8988T (cell line): ENCODE results near the gene AGAP1.

Source experiments
- DNase-seq: peaks from one replicate; pipeline ENCODE4 v3.0.0; 2011

AGAP1 gene

DNA sequence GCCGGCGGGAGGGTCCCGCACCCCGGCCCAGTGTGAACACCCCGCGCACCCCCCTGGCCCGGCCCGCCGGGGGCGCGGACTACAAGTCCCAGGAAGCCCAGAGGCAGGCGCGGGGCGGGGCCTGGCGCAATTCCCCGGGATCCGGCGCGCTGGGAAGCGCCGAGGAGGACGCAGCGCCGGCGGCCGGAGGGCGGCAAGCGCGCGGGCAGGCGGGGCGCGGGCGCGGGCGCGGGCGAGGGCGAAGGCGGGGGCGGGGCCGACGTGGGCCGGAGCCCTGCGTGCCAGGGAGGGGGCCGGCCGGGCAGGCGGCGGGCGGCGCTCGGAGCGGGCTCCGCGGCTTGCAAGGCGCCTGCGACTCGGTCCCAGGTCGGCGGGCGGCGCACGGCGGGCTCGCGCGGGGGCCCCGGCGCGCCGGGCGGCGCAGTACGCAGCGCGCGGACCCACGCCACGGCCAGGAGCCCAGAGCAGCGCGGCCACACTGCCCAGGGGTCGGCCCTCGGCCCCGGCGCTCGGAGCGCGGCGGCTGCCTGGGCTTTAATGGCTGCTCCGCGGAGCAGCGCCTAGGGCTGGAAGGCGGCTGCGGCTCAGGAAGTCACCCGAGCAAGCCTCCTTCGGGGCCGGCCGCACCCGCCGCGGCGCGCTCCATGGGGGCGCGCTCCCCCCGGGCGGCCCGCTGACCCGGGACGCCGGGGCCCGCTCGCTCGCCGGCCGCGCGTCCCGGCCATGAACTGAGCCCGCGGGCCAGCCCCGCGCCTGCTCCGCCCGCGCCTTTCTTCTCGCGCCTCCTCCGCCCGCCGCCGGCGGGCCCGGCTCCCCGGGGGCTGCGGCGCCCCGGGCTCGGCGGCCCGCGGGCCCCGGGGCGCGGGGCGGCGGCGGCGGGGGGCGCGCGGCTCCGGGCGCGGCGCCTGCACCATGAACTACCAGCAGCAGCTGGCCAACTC lies at the start of gene AGAP1:
Gene AGAP1 (plus strand): TSS at position 269 of the 941 bp plus-strand sequence.
- peak; percentile 97 for DNase-seq

DNA sequence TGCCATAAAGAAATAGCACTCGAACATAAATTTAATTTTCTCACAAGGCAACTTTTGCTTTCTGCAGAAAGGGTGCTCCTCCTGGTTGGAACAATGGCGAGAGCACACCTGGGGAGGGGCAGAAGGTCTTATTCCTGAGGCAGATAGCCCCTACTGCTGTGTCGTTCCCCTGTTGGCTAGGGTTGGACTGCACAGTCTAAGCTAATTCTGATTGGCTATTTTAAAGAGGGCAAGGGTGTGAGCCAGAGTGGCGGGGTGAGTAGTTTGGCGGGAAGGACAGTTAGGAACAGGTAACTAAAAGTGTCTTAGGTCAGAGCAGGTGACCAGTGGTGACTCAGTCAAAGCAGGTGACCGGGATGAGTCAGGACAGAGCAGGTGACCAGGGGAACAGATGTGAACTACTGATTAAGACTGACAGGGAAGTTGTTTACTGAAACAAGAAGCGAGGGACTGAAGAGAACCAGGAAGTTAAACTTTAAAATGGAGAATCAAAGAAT lies 49.7 kb upstream of the AGAP1 start:
- DNase-seq: no peak

DNA sequence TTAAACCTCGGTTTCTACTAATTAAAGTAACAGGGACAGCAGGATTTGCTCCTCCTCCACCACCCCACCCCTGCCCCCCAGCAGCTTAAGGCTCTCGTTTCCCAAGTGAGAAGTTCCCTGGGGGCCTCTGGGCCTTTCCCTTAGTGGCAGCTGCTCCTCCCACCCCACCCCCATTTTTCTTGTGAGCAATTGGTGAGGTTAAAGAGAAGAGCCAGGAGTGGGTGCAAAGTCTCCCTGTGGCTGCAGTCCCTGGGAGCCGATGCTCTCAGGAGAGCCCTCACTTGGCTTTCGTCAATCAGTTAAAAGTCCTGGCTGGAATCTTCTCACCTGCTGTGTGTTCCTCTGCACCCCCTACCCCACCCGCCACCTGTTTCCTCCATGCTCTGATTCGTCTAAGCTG lies 48.7 kb upstream of the AGAP1 start:
- no peak for DNase-seq

DNA sequence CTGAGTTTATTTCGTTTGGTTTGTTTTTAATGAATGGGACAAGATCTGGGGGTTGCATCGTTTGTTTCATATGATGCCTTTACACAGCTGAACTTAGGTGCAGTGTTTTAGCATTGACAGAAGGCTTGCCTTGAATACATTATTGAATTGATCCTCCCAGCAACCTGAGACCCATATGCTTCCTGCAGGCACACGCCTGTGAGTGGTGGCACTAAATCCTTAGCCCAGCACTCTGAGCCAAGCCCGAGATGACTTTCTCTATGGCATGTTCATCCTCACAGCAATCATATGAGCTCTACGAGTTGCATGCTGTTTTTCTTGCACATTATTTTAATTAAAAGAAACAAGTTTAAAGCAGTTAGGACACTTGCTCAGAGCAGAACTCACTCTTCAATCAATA lies 47.8 kb upstream of the AGAP1 start:
- no peak for DNase-seq

DNA sequence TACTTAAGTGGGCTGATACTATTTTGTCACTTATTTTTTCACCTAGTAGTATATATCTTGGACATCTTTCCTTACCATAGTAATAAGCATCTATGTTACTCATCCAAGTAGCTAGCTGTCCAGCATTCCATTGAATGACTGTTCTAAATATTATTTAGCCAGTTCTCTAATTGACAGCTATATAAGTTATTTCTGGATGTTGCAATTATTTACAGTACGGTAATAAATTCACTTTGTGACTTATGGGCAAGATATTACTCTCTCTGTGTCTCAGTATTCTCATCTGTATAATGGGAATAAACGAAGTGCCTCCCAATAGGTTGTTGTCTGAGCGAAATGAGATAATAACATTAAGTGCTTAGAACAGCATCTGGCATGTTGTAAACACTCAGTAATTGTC lies 46.6 kb upstream of the AGAP1 start:
- DNase-seq: no peak

DNA sequence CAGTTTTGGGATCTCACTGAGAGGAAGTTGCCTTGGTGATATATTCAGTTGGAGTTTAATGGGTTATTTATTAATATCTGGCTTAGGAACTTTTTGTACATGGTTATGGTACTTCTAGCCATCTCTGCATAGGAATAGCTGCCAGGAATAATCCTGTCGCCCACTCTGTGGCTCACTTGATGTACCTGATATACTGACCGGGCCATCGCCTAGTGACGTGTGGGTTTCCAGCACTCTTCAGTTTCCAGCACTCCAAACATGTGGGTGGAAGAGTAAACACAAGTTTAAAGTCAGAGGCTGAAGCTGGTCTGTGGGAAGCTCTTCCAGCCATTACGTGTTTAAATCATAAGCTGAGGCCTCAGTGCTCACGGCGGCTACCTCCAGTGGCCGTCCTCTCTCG lies 44.3 kb upstream of the AGAP1 start:
- no peak for DNase-seq

DNA sequence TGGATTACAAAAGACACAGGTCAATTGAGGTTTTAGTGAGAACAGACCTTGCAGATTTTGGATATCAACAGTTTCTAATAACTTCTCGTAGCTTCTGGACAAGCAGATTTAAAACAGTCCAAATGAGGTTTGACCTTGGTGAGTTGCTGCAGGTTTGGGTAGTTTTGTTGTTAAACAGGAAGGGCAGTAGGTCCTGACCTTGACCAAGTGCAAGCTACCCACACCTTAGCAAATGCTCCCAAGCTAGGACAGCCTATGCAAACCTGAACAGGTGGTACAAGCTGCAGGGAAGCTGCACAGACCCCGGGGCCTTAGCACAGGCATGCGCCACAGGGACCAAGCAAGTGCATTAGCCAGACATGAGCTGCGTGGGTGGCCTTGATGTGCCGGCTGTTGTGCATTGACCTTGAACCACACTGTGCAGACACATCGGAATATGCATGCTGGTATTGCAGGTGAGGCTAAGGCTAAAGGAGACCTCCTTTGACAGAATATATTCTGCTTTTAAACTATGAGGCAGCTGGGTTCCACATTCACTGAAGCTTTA lies 40.2 kb upstream of the AGAP1 start:
- DNase-seq: no peak

DNA sequence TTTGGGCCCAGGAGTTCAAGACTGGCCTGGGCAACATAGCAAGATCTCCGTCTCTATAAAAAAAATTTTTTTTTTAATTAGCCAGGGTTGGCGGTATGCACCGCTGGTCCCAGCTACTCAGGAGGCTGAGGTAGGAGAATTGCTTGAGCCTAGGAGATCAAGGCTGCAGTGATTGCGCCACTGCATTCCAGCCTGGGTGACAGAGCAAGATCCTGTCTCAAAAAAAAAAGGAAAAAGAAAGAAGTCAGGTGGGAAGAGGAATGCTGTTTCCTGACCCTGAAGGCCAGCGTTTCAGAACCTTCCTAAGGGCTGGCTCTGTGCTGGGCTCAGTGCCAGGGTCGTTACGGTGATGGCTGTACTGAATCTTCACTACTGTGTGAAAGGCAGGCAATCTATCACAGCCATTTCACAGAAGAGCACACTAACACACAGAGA lies 35.0 kb upstream of the AGAP1 start:
- no peak for DNase-seq

DNA sequence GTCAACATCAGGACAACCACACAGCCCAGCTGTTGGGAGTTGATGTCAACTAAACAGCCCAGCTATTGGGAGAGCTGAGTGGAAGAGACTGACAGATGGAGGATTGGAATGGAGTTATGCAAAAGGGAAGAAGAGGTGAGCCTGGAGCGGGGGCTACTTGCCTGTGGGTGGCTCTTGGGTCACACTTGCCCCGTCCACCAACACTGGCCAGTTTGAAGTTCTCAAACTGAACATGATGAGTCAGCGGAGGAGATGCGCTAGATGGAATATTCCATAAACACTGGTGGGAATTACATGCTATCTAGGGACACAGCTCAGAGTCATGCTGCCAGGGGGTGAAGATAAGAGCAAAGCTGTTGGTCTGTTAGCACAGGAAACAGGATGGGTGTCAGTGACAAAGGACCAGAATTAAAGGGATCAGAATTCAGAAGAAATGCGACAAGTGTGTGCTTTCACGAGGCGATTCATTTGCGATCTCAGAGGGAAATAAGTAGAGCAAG lies 33.2 kb upstream of the AGAP1 start:
- DNase-seq: no peak

DNA sequence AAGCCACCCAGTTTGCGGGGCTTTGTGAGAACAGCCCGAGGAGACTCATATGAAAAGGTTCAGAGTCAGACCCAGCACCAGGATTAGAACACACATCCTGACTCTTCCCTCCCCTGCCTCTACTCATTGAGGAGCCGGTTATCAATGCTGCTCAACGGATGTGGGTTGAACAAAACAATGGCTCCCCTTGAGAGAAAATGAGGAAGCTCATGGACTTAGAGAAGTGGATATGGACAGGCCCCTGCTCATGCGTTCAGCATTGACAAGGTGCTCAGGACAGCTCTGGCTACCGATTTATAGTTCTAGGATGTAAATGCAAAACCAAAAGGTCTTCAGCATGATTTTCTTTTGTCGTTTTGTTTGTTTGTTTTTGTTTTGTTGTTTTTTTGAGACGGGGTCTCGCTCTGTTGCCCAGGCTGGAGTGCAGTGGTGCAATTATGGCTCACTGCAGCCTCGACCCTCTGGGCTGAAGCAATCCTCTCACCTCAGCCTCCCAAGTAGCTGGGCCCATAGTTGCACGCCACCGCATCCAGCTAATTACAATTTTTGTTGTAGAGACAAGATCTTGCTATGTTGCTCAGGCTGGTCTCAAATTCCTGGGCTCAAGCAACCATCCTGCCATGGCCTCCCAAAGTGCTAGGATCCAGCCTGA lies 32.0 kb upstream of the AGAP1 start:
- DNase-seq: no peak

DNA sequence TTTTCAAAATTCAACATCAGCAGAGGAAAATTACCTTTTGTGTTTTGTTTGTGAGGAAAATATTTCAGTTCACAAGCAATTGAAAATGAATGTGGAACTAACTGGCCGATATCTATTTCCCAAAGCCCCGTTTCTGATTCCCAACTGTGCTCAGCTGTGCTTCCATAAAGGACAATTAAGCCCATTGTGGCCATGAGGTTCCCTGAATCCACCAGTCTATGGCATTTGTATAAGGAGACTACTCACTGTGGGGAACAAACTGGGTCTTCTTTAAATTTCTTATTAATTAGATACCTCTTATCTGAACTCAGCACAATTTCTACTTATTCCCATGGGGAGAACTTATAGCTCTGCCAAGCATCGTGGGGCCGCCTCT lies 31.4 kb upstream of the AGAP1 start:
- DNase-seq: no peak

DNA sequence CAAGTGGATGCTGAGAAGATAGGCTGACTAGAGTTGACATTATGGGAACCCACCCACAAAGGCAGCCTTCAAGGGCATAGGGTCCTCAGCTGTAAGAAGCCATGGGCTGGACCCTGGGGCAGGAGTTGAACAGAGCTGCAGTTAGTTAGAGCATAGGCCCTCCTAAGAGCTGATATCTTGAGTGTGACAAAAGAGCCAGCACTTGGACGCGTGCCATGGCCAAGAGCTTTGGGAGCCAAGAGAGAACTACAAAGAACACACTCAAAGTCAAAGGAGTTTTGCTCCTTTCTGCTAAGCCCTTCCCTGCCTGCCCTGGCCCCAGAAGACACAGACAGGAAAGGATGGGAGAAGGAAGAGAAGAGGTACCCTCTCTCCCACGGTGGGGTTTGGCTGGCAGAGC lies 29.9 kb upstream of the AGAP1 start:
- DNase-seq: no peak

DNA sequence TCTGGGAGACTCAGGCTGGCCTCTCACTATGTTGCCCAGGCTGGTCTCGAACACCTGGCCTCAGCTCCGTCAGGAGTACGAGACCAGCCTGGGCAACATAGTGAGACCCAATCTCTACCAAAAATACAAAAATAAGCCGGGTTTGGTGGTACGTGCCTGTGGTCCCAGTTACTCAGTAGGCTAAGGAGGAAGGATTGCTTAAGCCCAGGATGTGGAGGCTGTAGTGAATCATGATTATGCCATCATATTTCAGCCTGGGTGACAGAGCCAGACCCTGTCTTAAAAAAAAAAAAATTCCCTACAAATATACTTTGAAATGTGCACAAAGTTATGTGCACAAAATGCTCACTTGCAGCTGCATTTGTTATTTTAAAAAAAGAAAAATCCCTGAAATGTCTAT lies 26.3 kb upstream of the AGAP1 start:
- no peak for DNase-seq

DNA sequence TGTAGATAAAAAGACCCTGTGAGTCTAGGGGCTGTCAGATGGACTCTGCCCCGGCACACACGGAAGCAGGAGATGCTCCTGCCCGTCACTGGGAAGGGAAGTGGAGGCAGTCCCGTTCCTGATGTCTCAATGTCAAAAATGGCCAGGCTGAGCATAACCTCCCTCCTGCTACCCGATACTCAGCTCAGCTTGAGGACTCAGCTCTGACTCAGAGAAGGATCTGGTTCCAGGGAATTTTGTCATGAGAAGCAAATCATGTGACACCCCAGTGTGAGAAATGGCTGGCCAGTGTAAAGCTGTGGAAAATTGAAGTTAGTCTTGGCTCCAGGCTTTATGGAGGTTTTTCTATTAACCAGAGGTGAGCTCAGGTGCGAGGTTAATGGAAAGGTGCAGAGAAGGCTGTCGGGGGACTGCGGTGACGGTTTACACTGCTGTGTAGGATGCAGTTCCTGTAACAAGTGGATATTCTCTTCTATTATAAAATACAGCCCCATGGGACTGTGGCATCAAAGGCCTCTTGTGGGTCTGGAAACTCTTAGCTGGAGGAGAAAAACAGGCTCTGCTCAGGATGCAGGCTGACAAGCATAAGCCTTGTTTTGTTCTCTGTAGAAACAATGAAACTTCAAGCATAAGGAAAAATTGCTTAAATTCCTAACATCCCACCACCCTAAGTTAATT lies 24.7 kb upstream of the AGAP1 start:
- peak; percentile 61 for DNase-seq

DNA sequence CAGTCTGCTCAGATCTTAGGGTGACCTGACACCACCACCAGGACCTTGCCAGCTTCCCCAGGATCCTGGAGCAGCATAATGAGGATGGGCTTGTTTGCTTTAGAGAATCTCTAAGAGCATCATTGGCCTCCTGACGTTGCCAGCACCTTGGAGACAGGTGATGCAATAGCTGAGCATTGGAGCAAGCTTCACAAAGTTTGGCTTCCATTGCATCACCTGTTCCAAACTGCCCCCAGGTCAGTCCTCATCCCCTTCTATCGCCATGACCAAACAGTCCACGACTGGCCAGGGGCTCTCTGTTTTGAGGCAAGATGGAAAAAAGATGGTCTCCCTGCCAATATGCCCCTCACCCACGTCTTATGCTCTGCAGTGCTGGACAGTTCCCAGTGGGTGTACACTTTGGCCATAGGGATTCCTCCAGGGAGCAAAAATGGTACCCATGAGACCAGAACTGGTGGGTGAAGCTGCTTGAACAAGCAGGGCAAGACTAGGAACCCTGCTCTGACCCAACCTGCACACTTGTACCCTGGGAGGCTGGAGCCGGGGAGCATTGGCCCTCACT lies 22.6 kb upstream of the AGAP1 start:
- DNase-seq: no peak

DNA sequence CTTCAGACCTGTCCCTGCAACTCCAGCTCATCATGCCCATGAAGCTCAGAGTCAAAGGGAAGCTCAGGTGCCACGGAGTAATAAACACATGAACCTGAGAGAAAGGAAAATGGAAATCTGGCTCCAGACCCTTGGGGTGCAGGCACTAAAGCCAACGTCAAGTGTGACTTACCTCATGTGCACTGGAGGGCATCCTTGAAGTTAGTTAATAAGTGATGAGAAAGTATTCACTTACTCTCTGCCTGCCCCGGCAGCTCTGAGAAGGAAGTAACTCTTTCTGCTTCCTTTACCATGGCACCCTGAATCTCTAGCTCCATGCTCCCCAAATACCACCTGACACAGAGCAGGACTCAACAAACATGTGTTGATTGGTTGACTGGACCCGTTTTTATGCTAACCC lies 21.4 kb upstream of the AGAP1 start:
- no peak for DNase-seq

DNA sequence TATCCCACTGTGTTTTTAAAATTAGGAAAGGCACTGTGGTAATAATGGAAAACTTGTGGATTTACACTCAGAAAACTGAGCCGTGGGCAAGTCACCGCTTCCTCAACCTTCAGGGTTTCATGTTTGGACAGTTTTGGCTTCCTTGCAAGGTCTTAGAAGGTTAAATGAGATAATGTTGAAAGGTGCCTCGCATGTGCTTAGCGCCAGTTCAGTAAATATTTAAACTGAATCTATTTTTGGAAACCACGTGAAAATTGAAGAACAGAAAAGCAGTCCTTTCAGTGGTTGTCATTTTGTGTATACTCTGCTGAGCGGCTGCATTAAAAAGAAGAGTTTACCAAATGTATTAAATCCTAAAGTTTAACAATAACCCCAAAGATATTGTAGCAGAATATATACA lies 15.2 kb upstream of the AGAP1 start:
- no peak for DNase-seq

DNA sequence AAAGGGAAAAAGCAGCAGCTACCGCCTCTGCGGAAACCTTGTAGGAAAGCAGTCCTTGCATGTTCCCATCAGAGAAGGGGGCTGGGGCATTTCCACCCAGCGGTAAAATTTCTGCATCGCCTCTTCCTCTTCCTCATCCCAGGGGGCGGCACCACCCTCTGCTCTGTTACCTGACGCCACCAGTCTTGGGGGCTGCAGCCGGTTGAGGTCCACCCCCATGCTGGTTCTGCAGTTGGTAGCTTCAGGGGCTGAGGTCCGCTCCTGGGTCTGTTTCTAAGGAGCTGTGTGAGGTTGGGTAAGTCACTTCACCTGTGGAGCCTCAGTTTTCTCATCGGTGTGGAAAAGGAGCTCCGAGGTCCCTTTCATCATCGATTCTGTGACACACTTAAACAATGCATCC lies 14.2 kb upstream of the AGAP1 start:
- no peak for DNase-seq

DNA sequence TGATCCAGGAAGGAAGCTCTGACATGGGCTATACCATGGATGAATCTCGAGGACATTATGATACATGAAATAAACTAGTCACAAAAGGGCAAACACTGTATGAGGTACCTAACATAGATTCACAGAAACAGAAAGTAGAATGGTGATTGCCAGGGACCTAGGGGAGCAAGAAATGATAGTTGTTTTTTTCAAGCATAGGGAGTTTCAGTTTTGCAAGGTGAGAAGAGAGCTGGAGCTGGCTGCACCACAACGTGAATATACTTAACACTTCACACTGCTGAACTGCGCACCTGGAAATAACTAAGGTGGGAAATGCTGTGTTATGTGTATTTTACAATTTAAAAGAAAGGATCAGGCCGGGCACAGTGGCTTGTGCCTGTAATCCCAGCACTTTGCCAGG lies 13.2 kb upstream of the AGAP1 start:
- DNase-seq: no peak

DNA sequence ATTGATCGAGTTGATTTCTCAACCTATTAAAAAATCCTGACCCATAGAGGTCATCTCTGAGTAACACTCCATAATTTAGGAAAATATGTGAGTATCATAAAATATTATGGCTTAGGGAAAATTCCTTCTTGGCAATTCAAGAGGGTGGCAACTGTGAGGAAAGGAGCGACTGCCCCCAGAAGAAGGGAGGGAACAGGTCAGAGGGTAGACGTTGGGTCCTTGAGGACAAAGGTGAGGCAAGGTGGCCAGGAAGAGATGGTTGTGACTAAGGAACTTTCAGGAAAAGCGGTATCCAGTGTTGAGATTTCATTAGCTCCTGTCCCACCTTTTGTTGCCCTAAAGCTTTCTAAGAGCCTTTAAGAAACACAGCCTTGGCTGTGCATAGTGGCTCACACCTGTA lies 10.5 kb upstream of the AGAP1 start:
- DNase-seq: no peak

DNA sequence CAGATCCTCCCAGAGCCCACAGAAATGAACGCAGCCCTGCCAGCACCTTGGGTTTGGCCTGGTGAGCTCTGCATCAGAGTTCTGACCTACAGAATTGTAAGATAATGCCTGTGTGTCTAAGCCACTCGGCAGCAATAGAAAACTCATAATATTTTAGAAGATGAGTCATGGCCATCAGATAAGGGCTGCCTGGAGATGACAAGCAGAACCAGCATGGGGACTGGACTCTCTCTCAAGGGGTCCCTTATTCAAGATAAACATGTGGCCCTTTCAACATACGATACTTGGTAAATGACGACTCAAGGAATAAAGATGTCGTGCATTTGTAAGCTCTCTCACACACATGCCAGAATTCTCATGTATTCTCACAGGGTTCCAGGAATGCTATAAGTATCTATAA lies 8.5 kb upstream of the AGAP1 start:
- no peak for DNase-seq

DNA sequence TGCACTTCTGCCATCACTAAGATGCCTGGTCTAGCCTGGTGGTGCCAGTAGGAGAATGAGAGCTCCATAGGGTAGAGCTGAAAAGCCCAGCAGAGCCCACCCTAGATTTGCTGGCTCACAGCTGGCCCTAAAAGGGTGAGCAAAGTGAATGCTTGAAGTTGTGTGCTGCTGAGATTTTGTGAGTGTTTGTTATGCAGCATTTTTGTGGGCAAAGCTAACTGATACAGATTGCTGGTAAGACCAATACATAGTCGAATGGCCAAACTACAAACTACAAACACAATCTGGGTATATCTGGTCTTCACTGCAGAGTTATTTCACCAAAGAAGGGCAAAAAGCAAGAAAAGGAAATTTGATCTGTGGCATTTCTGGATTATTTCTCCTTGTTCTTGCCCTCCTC lies 7.1 kb upstream of the AGAP1 start:
- no peak for DNase-seq

DNA sequence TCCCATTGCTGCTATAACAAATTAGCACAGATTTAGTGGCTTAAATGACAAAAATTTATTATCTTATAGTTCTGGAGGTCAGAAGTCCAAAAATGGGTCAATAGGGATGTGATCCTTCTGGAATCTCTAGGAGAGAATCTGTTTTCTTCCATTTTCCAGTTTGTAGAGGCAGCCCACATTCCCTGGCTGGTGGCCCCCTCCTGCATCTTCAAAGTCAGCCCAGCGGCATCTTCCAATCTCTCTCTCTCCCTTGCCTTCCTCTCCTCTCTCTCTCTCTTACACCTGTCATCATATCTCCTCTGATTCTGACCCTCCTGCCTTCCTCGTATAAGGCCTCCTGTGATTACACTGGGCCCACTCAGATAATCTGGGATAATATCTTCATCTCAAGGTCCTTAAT lies 3.9 kb upstream of the AGAP1 start:
- DNase-seq: no peak
